ENCODE measurements around the gene ATF6.

ATF6 gene

GRCh38 chr1:161999301-162000052 is 233.4 kb downstream of the ATF6 start:
- DNase-seq (ENCODE audit: low read depth, low spot score): no peak

GRCh38 chr1:162000053-162000420 is 233.9 kb downstream of the ATF6 start:
- DNase-seq (ENCODE audit: low read depth, low spot score): no peak

GRCh38 chr1:162003061-162003829 is 237.1 kb downstream of the ATF6 start:
- DNase-seq (ENCODE audit: low read depth, low spot score): peak; percentile 84

- peak; percentile 66 for DNase-seq (ENCODE audit: low read depth, low spot score)
Measured at GRCh38 chr1:162003830-162004215, 237.7 kb downstream of the ATF6 start.

GRCh38 chr1:162004441-162004950 is 238.4 kb downstream of the ATF6 start:
- DNase-seq (ENCODE audit: low read depth, low spot score): no peak

- DNase-seq (ENCODE audit: low read depth, low spot score): no peak
Measured at GRCh38 chr1:162006081-162006480, 240.0 kb downstream of the ATF6 start.

GRCh38 chr1:162007466-162007865 is 241.3 kb downstream of the ATF6 start:
- no peak for DNase-seq (ENCODE audit: low read depth, low spot score)

GRCh38 chr1:162008799-162009198 is 242.7 kb downstream of the ATF6 start:
- DNase-seq (ENCODE audit: low read depth, low spot score): no peak

GRCh38 chr1:162009501-162010174 is 243.5 kb downstream of the ATF6 start:
- DNase-seq (ENCODE audit: low read depth, low spot score): no peak

- DNase-seq (ENCODE audit: low read depth, low spot score): no peak
Measured at GRCh38 chr1:162010175-162010506, 244.0 kb downstream of the ATF6 start.

- no peak for DNase-seq (ENCODE audit: low read depth, low spot score)
Measured at GRCh38 chr1:162011337-162012012, 245.4 kb downstream of the ATF6 start.

- no peak for DNase-seq (ENCODE audit: low read depth, low spot score)
Measured at GRCh38 chr1:162013289-162013688, 247.2 kb downstream of the ATF6 start.

Data from brain pericyte (primary cell).